GM12801 (cell line): ENCODE results near the gene CYP8B1.

ENCODE experiments used
- TF ChIP-seq, protein P1 (sequence below): IDR thresholded peaks from one replicate; pipeline ENCODE4 v1.5.1; 2011; ENCODE audit warnings: control low read depth; ENCODE audit not compliant: insufficient read length; ENCODE audit errors: extremely low read depth

The CYP8B1 gene

DNA sequence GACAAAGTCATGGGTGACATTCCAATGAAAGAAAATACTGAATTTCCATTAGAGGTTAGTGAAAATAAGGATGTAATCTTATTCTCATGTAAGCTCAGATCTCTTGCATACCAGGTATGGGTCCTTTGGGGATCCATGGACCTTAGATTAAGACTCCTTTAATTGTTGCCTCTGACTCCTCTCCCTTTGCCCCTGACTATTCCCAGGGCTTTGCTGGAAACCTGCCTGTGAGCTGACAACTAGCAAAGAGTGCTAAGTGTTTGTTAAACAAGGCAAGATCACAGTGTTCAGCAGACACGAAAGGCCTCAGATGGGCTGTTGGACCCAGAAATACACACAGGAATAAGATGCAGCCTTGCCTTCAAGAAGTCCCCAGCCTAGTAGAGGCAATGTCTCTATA is 34.3 kb downstream of the CYP8B1 start:
- TF ChIP-seq, protein P1, sequence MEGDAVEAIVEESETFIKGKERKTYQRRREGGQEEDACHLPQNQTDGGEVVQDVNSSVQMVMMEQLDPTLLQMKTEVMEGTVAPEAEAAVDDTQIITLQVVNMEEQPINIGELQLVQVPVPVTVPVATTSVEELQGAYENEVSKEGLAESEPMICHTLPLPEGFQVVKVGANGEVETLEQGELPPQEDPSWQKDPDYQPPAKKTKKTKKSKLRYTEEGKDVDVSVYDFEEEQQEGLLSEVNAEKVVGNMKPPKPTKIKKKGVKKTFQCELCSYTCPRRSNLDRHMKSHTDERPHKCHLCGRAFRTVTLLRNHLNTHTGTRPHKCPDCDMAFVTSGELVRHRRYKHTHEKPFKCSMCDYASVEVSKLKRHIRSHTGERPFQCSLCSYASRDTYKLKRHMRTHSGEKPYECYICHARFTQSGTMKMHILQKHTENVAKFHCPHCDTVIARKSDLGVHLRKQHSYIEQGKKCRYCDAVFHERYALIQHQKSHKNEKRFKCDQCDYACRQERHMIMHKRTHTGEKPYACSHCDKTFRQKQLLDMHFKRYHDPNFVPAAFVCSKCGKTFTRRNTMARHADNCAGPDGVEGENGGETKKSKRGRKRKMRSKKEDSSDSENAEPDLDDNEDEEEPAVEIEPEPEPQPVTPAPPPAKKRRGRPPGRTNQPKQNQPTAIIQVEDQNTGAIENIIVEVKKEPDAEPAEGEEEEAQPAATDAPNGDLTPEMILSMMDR: no peak

DNA sequence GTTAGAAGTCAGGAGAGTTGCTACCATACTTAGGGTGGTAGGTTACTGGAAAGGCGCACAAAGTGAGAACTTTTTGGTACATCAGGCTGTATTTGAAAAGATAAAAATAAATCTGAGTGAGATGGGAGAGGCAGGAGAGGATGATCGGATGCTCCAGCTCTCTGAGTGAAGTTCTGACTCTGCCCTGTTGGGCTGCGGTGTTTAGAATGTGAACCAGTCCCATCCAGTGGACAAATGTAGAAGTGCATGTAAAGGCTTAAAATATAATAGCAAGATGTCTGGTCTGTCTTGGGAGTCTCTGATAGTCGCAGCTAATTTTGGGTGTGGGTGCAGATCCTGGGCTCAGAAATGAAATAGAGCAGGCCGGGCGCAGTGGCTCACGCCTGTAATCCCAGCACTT is 36.1 kb downstream of the CYP8B1 start:
- TF ChIP-seq, protein P1: no peak

DNA sequence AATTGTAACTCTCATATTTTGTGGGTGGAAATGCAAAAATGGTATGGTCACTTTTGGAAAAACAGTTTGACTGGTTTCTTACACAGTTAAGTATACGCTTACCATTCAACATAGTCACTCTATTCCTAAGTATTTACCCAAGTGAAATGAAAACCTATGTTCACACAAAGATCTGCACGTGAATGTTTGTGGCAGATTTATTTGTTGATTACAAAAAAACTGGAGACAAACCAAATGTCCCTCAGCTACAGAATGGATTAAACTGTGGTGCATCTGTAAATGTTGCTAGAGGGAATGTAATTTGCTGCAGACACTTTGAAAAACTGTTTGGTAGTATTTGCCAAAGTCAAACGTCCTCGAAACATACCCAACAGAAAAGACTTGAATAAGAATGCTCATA is 37.1 kb downstream of the CYP8B1 start:
- TF ChIP-seq, protein P1: no peak

DNA sequence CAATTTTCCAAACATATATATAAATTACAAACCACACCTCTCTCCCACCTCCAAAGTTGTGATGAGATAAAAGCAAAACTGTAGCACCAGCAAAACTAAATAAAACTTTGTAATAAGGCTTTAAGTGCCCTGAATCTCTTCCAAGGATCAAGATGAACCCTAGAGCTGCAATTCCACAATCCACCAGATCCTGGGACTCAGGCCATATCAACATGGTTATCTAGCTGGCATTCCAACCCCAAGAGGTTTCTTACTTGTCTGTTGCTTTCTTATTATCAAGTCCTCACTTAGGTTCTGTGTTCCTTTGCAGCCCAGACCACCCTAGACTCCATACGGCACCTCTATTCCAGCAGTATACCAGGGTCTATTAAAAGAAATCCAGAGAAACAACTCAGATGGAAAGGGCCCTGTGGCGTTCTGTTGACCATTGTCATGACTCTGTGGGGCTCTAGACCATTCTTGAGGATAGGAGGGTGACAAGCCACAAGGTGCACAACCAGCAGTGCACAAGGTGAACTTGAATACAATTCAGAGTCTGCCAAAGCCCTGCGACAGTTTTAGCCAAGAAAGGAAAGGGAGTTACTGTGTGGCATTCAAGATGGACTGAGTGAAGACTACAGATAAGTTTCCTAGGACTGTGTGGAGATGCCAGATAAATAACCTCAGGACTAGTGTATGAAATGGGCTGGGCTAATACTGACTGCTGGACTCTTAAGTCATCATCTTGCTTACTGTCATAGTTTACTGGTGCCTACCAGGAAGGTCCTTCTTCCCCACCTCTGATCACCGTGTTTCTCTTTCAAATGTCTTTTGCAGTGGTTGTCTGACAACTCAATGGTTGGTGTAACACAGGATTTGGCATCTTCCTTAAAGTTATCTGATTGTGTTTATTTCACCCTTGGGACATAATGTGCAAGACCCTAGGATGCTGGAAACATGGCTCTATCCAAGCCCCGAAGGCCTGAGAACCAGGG is 39.2 kb downstream of the CYP8B1 start:
- TF ChIP-seq, protein P1: no peak

DNA sequence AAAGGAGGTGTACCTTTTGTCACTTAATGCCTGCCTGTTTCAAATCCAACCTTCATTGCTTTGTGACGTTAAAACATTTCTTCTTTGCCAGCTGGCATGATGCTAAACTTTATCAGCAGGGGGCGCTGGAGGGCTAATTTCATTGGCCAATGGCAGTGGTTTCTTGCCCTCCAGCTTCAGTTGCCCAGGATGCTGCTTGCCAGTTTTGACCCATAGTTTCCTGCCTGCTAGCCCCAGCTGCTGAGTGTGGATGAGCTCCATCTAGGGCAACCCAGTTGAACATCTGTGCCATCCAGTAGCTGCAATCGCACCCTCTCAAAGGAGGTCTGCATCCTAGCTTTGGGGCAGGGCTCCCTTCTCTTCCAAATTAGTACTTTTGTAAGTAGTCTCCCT is 44.4 kb downstream of the CYP8B1 start:
- TF ChIP-seq, protein P1: no peak

DNA sequence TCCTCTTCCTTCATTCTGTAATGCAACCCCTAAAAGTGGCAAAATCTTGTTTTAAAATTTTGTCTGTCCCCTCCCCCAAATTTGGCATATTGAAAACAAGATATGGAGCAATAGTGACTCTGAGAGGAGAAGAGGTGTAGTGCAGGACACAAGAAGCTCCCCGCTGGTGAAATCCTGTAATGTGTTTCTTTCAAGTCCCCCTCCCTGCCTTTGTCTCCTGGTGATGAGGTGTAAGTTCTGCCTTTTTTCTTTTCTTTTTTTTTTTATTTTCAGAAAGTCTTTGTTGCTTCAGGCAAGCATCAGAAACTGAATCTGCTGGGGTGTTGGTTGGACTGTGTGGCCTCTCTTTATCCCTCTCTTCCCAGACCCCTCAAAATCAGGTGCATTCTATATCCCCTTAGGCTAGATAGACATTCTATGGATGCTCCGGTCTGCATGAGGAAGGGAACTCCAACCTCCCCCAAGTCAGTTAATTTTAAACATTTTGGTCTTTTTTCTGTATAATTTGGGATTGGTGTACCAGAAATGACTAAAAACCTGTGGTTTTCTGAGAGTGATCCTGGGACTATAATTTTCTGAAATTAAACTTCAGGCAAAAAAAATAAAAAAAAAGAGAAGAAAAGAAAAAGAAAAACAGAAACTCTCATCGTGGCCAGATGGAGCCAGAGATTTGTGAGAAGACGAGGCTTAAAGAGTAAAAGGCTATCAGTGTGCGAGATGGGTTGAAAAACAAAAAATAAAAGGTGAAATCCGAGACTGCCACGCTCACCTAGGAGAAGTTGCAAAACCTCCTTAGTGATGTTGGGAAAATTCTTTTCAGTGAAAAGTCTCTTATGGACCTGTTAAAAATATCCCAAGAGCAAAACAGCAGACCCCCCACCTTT is 45.0 kb downstream of the CYP8B1 start:
- TF ChIP-seq, protein P1: no peak

DNA sequence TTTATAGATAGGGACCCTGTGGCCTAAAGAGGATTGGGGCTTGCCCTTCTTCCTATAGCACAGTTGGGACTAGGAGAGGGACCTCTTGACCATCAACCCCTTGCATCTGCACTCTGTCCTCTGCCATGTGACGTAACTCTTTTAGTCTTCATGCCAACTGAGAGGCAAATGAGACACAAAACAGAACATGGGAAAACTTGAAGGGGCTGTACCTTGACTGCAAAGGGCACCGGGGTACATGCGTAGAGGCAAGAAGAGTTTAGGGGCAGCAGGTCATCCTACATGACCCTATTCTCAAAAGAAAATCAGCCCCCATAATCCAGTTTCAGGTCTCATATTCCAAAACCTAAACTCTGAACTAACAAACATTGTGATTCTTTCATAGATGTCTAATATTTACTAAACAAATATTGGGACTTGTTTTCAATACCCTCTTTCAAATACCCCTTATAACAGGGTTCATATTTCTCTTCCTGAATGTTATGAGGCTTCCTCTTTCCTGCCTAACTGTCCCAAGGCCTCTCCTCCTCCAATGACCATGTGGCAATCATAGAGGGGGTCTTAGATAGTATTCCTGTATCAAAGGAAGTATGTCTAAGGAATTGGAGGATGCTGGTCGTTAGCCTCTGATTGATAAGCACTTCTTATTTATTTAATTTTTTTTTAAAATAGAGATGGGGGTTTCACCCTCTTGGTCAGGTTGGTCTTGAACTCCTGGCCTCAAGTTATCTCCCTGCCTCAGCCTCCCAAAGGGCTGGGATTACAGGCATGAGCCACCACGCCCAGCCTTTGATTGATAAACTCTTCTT is 45.8 kb downstream of the CYP8B1 start:
- TF ChIP-seq, protein P1: no peak
